ENCODE results near the gene HTD2.

GRCh38 chr3:58260733-58261132 is 45.6 kb upstream of the HTD2 start:
- TF ChIP-seq CTCF (IDR thresholded peaks at IDR 0.05 in 8 of 11, conservative IDR thresholded peaks at IDR 0.05 in 3 of 11) (no peak), POLR2A (IDR thresholded peaks at IDR 0.05) (no peak)

Measured in spleen (tissue), 7 donors.